ENCODE results near the gene MRGPRX4. TPM values are rescaled to one million over a fixed set of nuclear protein-coding genes. Genes with fewer than 3 reads are reported as not detected.
"Not testable (repeated sequence)": the region's sequence is repeated elsewhere in the genome, so short reads cannot be mapped to it uniquely, and the experiment has no call there.

MRGPRX4 gene
- total RNA-seq, 6 experiments from 2014 or later: not detected

DNA sequence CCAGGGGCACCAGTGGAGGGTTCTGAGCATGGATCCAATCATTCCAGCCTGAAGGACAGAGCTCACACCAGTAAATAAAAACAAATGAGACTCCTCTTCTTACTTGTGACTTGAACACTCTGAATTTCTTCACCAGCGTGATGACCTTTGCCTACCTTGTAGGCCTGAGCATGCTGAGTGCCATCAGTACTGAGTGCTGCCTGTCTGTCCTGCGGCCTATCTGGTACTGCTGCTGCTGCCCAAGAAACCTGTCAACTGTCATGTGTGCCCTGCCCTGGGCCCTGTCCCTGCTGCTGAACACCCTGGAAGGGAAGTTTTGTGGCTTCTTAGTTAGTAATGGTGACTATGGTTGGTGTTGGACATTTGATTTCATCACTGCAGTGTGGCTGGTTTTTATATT is 23.9 kb downstream of the MRGPRX4 start:
- H3K4me3 Mint-ChIP-seq: no peak overlapping the region
- DNase-seq: no peak
- peaks cover 17% of the 10 kb centered on the region for H3K27me3 Mint-ChIP-seq (ENCODE audit: insufficient read depth)
- no peak for TF ChIP-seq CTCF (IDR thresholded peaks at IDR 0.05)
- no peak overlapping the region for H3K27ac Mint-ChIP-seq
- no peaks in the 10 kb centered on the region for H3K4me1 Mint-ChIP-seq (ENCODE audit: low read depth)
- H3K9me3 Mint-ChIP-seq: no peaks in the 10 kb centered on the region
- H3K36me3 Mint-ChIP-seq (ENCODE audit: low read depth): no peaks in the 10 kb centered on the region

DNA sequence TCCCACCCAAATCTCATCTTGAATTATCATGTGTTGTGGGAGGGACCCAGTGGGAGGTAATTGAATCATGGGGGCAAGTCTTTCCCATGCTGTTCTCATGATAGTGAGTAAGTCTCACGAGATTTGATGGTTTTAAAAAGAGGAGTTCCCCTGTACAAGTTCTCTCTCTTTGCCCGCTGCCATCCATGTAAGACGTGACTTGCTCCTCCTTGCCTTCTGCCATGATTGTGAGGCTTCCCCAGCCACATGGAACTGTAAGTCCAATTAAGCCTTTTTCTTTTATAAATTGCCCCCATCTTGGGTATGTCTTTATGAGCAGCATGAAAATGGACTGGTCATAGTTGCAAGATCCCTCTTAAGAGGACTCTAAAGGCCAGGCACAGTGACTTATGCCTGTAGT is 25.1 kb downstream of the MRGPRX4 start:
- DNase-seq; H3K4me3 Mint-ChIP-seq; H3K9me3 Mint-ChIP-seq; H3K27ac Mint-ChIP-seq; H3K36me3 Mint-ChIP-seq (ENCODE audit: low read depth); H3K4me1 Mint-ChIP-seq (ENCODE audit: low read depth): not testable (repeated sequence)
- H3K27me3 Mint-ChIP-seq (ENCODE audit: insufficient read depth): peaks cover 18% of the 10 kb centered on the region

DNA sequence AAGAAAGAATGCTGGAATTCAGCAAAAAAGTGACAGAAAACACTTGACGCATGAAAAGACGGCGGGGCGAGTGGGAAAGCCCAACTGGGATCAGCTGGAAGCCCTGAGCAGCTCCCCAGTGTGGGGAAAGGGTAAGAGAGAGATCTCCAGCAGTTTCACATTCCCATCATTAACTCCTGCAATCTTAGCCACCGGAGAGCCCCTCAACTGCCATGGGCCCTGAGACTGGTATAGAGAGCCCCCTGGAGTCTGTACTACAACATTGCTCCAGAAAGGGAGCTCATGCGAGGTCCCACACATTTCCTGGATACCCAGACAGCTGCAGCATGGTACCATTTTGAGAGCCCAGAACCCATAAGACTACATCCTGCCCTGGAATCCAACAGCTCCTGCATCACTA is 31.1 kb downstream of the MRGPRX4 start:
- H3K36me3 Mint-ChIP-seq (ENCODE audit: low read depth): no peaks in the 10 kb centered on the region; the same call in 1 of the 2 replicates
- peaks cover 18% of the 10 kb centered on the region for H3K27me3 Mint-ChIP-seq (ENCODE audit: insufficient read depth)
- H3K9me3 Mint-ChIP-seq: peaks cover 5% of the 10 kb centered on the region; the same call in 1 of the 2 replicates
- no peak overlapping the region for H3K4me3 Mint-ChIP-seq
- no peaks in the 10 kb centered on the region for H3K4me1 Mint-ChIP-seq (ENCODE audit: low read depth)
- TF ChIP-seq CTCF (IDR thresholded peaks at IDR 0.05): peak; percentile 69
- no peak overlapping the region for H3K27ac Mint-ChIP-seq
- no peak for DNase-seq

DNA sequence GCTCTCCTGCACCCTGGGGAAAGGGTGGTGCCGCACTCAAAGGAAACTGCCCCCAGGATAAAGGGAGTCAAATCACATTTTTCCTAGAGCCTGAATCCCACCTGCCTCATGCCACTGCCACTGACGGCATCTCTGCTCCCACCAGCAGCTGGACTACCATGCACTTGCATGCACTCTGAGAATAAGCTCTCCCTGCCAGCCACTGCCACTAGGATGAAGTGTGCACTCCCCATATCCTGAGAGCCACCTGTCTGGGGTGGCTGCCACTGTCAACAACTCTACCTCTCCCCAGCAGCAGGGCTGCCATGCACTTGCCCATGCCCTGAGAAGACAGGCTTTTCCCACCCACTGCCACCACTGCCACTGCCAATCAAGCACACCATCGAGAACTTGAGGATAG is 31.6 kb downstream of the MRGPRX4 start:
- Mint-ChIP-seq H3K27me3 (ENCODE audit: insufficient read depth) (peaks cover 20% of the 10 kb centered on the region), H3K36me3 (ENCODE audit: low read depth) (no peaks in the 10 kb centered on the region; the same call in 1 of the 2 replicates), H3K9me3 (peaks cover 5% of the 10 kb centered on the region; the same call in 1 of the 2 replicates), H3K4me1 (ENCODE audit: low read depth) (no peaks in the 10 kb centered on the region), H3K27ac (no peak overlapping the region), H3K4me3 (no peak overlapping the region)
- DNase-seq: no peak
- no peak for TF ChIP-seq CTCF (IDR thresholded peaks at IDR 0.05)

- no peak for DNase-seq
- no peak for TF ChIP-seq CTCF (IDR thresholded peaks at IDR 0.05)
- H3K9me3 Mint-ChIP-seq: peaks cover 5% of the 10 kb centered on the region; the same call in 1 of the 2 replicates
- no peak overlapping the region for H3K4me3 Mint-ChIP-seq
- peaks cover 20% of the 10 kb centered on the region for H3K27me3 Mint-ChIP-seq (ENCODE audit: insufficient read depth)
- no peaks in the 10 kb centered on the region for H3K4me1 Mint-ChIP-seq (ENCODE audit: low read depth)
- H3K27ac Mint-ChIP-seq: no peak overlapping the region
- no peaks in the 10 kb centered on the region; the same call in 1 of the 2 replicates for H3K36me3 Mint-ChIP-seq (ENCODE audit: low read depth)
Measured at GRCh38 chr11:18204771-18205170, 32.1 kb downstream of the MRGPRX4 start.

DNA sequence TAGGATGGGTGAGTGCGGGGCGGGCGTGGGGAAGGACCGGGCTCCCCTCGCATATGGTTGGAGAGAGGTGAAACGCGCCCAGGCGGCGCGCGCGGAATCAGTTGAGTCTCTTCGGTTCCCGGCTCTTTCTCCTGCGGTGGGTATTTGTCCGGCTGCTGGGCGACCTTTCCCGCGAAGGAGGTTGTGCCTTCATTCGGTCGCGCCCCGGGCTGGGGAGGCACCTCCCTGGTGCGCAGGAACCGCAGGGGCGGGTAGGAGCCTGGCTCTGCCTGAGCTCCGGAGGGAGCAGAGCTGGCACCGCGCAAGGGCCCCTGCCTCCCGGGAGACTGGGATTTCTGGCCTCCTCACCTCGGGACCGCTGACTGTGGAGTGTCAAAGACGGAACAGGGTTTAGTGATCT is 36.4 kb downstream of the MRGPRX4 start:
- no peak for DNase-seq
- no peak overlapping the region for H3K4me3 Mint-ChIP-seq
- TF ChIP-seq CTCF (IDR thresholded peaks at IDR 0.05): no peak
- no peaks in the 10 kb centered on the region for H3K36me3 Mint-ChIP-seq (ENCODE audit: low read depth)
- H3K9me3 Mint-ChIP-seq: no peaks in the 10 kb centered on the region
- H3K4me1 Mint-ChIP-seq (ENCODE audit: low read depth): no peaks in the 10 kb centered on the region
- H3K27me3 Mint-ChIP-seq (ENCODE audit: insufficient read depth): peaks cover 19% of the 10 kb centered on the region
- H3K27ac Mint-ChIP-seq: no peak overlapping the region
